NT2/D1 (cell line): ENCODE results near the gene B4GALT1.
"Not testable (repeated sequence)": the region's sequence is repeated elsewhere in the genome, so short reads cannot be mapped to it uniquely, and the experiment has no call there.

ENCODE experiments used
- DNase-seq: peaks from one replicate; pipeline ENCODE4 v3.0.0-alpha.2; 2011; ENCODE audit warnings: low read depth, low spot score
- H3K27me3 ChIP-seq: 2 replicates; pipeline ENCODE4 v1.6.0; 2011; ENCODE audit warnings: mild to moderate bottlenecking; ENCODE audit not compliant: insufficient read length, insufficient read depth
- H3K36me3 ChIP-seq: 2 replicates; pipeline ENCODE4 v1.6.1; 2011; ENCODE audit warnings: mild to moderate bottlenecking, low read length, mixed read lengths; ENCODE audit not compliant: insufficient read depth, insufficient read length
- H3K4me1 ChIP-seq: 2 replicates; pipeline ENCODE4 v1.5.1; 2011; ENCODE audit not compliant: insufficient read depth, insufficient read length
- H3K4me3 ChIP-seq: 2 replicates; pipeline ENCODE4 v1.5.1; 2011; ENCODE audit warnings: low read depth; ENCODE audit not compliant: insufficient read length
- H3K9ac ChIP-seq: 2 replicates; pipeline ENCODE4 v1.6.0; 2011; ENCODE audit warnings: low read depth; ENCODE audit not compliant: insufficient read length
- H3K9me3 ChIP-seq: 2 replicates; pipeline ENCODE4 v1.5.1; 2011; ENCODE audit warnings: mild to moderate bottlenecking, low read length; ENCODE audit not compliant: insufficient read depth
- SUZ12 ChIP-seq: IDR thresholded peaks from 2 replicates; pipeline ENCODE4 v1.6.1; 2011; ENCODE audit not compliant: insufficient read length, insufficient read depth; ENCODE audit errors: extremely low read depth
- YY1 ChIP-seq: IDR thresholded peaks from 2 replicates; pipeline ENCODE4 v1.6.1; 2011; ENCODE audit not compliant: insufficient read length, insufficient read depth
- ZNF274 ChIP-seq: IDR thresholded peaks from 2 replicates; pipeline ENCODE4 v1.6.1; 2011; ENCODE audit warnings: mild to moderate bottlenecking, low read depth, low read length

The B4GALT1 gene

GRCh38 chr9:33170464-33171415 is 3.6 kb upstream of the B4GALT1 start:
- peaks cover 19% of the 10 kb centered on the region for H3K27me3 ChIP-seq
- no peak overlapping the region for H3K4me3 ChIP-seq
- no peak overlapping the region for H3K9ac ChIP-seq
- TF ChIP-seq ZNF274, result no peak
- TF ChIP-seq SUZ12, result no peak
- TF ChIP-seq YY1, result no peak
- H3K36me3 ChIP-seq, result no peaks in the 10 kb centered on the region
- no peak for DNase-seq
- peaks cover 2% of the 10 kb centered on the region for H3K4me1 ChIP-seq
- no peaks in the 10 kb centered on the region for H3K9me3 ChIP-seq

GRCh38 chr9:33168941-33169544 is 1.9 kb upstream of the B4GALT1 start:
- TF ChIP-seq YY1, result no peak
- no peak for TF ChIP-seq SUZ12
- TF ChIP-seq ZNF274, result no peak
- Histone ChIP-seq H3K4me1 (peaks cover 2% of the 10 kb centered on the region), H3K27me3 (peaks cover 19% of the 10 kb centered on the region), H3K36me3 (no peaks in the 10 kb centered on the region), H3K4me3 (no peak overlapping the region), H3K9me3 (no peaks in the 10 kb centered on the region), H3K9ac (no peak overlapping the region)
- DNase-seq, result no peak

GRCh38 chr9:33167972-33168461 is 881 bp upstream of the B4GALT1 start:
- TF ChIP-seq SUZ12 (no peak), ZNF274 (no peak), YY1 (no peak)
- DNase-seq, result no peak
- peaks cover 4% of the 10 kb centered on the region for H3K4me1 ChIP-seq

GRCh38 chr9:33166231-33167083 is 679 bp downstream of the B4GALT1 start:
- Histone ChIP-seq H3K36me3 (no peaks in the 10 kb centered on the region), H3K9me3 (no peaks in the 10 kb centered on the region), H3K27me3 (peaks cover 19% of the 10 kb centered on the region), H3K4me3 (peak overlapping the region; percentile 79), H3K4me1 (peaks cover 8% of the 10 kb centered on the region), H3K9ac (peak overlapping the region; percentile 92)
- TF ChIP-seq YY1 (no peak), ZNF274 (no peak), SUZ12 (no peak)
- no peak for DNase-seq

More at GRCh38 chr9:33167972-33168461, 881 bp upstream of the B4GALT1 start:
- H3K27me3 ChIP-seq, result peaks cover 19% of the 10 kb centered on the region
- no peaks in the 10 kb centered on the region for H3K36me3 ChIP-seq
- no peaks in the 10 kb centered on the region for H3K9me3 ChIP-seq
- peak overlapping the region; percentile 60 for H3K4me3 ChIP-seq
- H3K9ac ChIP-seq, result peak overlapping the region; percentile 74

- Histone ChIP-seq H3K9ac (peak overlapping the region; percentile 92), H3K36me3 (no peaks in the 10 kb centered on the region), H3K9me3 (no peaks in the 10 kb centered on the region), H3K27me3 (peaks cover 19% of the 10 kb centered on the region), H3K4me3 (peak overlapping the region; percentile 79), H3K4me1 (peaks cover 9% of the 10 kb centered on the region)
- no peak for DNase-seq
- no peak for TF ChIP-seq SUZ12
- TF ChIP-seq YY1, result no peak
- no peak for TF ChIP-seq ZNF274
These were observed 1.6 kb downstream of the B4GALT1 start for GRCh38 chr9:33165263-33166151.

DNA sequence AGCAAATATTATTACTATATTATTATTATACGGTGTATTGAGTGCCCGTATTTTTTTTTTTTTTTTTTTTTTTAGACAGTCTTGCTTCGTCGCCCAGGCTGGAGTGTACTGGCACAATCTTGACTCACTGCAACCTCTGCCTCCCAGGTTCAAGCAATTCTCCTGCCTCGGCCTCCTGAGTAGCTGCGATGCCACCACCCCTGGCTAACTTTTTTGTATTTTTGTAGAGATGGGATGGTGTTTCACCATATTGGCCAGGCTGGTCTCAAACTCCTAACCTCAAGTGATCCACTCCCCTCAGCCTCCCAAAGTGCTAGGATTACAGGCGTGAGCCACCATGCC is 2.2 kb downstream of the B4GALT1 start:
- not testable (repeated sequence) for H3K36me3 ChIP-seq, DNase-seq, H3K4me3 ChIP-seq, H3K9ac ChIP-seq, H3K9me3 ChIP-seq
- H3K27me3 ChIP-seq, result peaks cover 19% of the 10 kb centered on the region
- H3K4me1 ChIP-seq, result peaks cover 12% of the 10 kb centered on the region
